ENCODE results near the gene TCF12.
A peak's percentile ranks its signal among the peaks of the same experiment; 100 is the strongest.
"Not testable (repeated sequence)": the region's sequence is repeated elsewhere in the genome, so short reads cannot be mapped to it uniquely, and the experiment has no call there.

Gene TCF12

DNA sequence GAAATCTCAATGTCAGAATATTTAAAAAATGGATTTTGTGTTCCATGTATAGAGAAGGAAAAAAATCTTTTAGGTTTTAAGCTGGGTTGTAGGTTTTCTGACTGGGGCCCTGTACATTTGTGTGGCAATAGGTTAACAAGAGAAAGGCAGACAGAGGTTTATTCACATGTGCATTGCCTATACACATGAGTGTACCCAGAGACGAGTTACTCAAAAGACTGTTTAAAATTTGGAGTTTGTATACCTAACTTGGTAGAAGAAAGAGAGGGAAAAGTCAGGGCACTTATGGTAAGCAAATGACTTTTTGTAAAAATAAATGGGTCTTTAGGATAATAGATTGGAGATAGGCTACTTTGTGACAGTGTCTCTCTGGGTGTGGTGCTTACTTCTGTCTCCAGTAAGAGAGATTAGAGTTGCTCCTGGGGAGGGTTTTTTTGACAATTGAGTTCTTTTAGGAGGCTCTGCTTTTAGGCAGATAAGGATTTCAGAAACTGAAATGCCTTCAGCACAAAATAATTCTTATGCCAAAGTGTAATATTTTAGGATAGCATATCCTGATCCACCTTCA lies 225.2 kb downstream of the TCF12 start:
- DNase-seq (ENCODE audit: low read depth) = no peak
- Histone ChIP-seq H3K27me3 (replicated peaks; ENCODE audit: control insufficient read depth, insufficient read depth, low read length) (no peaks in the 10 kb centered on the region), H3K36me3 (ENCODE audit: control insufficient read depth, insufficient read depth, low read length, severe bottlenecking) (no peaks in the 10 kb centered on the region), H3K9ac (ENCODE audit: low read length) (no peak overlapping the region), H3K4me1 (ENCODE audit: control insufficient read depth, insufficient read depth, low read length) (peaks cover 25% of the 10 kb centered on the region), H3K9me3 (ENCODE audit: control insufficient read depth, low read length) (no peaks in the 10 kb centered on the region), H3K4me3 (ENCODE audit: low read length) (no peak overlapping the region)

DNA sequence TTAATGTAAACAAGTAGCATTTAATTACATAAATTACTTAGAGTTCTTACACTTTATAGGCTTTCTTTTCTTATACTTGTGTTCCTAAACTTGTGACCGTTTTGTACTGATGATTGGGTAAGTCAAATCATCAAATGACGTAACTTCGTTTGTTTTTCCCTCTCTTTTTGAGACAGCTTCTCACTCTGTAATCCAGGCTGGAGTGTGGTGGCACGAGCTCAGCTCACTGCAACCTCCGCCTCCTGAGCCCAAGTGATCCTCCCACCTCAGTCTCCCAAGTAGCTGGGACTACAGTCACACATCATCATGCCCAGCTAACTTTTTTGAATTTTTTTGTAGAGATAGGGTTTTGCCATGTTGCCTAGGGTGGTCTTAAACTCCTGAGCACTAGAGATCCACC lies 226.0 kb downstream of the TCF12 start:
- Histone ChIP-seq H3K9me3 (ENCODE audit: control insufficient read depth, low read length) (no peaks in the 10 kb centered on the region), H3K27me3 (replicated peaks; ENCODE audit: control insufficient read depth, insufficient read depth, low read length) (no peaks in the 10 kb centered on the region), H3K36me3 (ENCODE audit: control insufficient read depth, insufficient read depth, low read length, severe bottlenecking) (no peaks in the 10 kb centered on the region), H3K4me3 (ENCODE audit: low read length) (peak overlapping the region; percentile 31), H3K4me1 (ENCODE audit: control insufficient read depth, insufficient read depth, low read length) (peaks cover 33% of the 10 kb centered on the region), H3K9ac (ENCODE audit: low read length) (no peak overlapping the region)
- DNase-seq (ENCODE audit: low read depth) = no peak

DNA sequence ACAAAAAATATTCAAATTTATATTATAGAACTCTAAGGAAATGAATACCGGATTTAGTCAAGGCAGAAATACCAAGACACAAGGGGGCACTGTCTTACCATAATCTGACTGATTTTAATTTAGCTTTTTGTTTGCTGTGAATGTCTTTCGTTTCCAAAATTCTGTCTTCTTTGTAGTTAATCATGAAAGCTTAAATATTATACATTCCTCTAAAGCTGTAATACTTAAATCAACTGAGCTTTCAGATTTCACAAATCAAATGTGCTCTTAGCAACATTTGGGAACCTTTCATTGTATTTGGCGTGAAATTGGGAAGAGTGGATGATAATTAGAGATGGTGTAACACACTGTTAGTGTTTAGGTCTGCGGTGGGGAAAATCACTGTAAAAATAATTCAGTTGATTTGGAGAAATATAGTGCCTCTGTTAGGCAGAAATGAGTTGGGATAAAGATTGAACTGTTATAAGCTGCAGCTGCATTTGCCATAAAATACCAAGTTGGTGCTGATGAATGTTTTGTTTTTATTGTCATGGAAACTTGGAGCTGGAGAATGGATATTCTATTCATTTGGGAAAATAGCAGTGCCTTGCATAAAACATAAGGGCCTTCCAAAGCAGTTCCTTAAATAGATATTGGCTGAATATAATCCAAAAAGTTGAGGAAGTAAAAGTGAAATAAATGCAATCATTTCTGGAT lies 228.2 kb downstream of the TCF12 start:
- peaks cover 45% of the 10 kb centered on the region for H3K4me1 ChIP-seq (ENCODE audit: control insufficient read depth, insufficient read depth, low read length)
- no peaks in the 10 kb centered on the region for H3K36me3 ChIP-seq (ENCODE audit: control insufficient read depth, insufficient read depth, low read length, severe bottlenecking)
- peak; percentile 90 for DNase-seq (ENCODE audit: low read depth)
- H3K4me3 ChIP-seq (ENCODE audit: low read length) = peak overlapping the region; percentile 79
- H3K27me3 ChIP-seq (replicated peaks; ENCODE audit: control insufficient read depth, insufficient read depth, low read length) = no peaks in the 10 kb centered on the region
- peak overlapping the region; percentile 52 for H3K9ac ChIP-seq (ENCODE audit: low read length)
- H3K9me3 ChIP-seq (ENCODE audit: control insufficient read depth, low read length) = peaks cover 2% of the 10 kb centered on the region

DNA sequence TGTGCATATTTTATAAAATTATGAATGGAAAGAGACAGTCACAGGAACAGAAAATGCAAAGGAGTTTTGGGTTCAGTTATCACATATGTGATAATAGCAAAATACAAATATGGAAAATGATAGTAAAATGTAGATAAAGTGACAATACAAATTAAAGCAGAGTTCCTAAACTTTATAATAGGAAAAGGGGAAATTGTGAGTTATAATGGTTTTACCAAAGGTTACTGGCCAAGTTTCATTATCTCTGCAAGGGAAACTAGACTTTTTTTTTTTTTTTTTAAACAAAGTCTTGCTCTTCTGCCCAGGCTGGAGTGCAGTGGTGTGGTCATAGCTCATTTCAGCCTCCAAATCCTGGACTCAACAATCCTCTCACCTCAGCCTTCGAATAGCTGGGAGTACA lies 229.2 kb downstream of the TCF12 start:
- Histone ChIP-seq H3K4me1 (ENCODE audit: control insufficient read depth, insufficient read depth, low read length) (peaks cover 45% of the 10 kb centered on the region), H3K4me3 (ENCODE audit: low read length) (no peak overlapping the region), H3K9ac (ENCODE audit: low read length) (no peak overlapping the region), H3K9me3 (ENCODE audit: control insufficient read depth, low read length) (peaks cover 12% of the 10 kb centered on the region), H3K27me3 (replicated peaks; ENCODE audit: control insufficient read depth, insufficient read depth, low read length) (no peaks in the 10 kb centered on the region), H3K36me3 (ENCODE audit: control insufficient read depth, insufficient read depth, low read length, severe bottlenecking) (no peaks in the 10 kb centered on the region)
- no peak for DNase-seq (ENCODE audit: low read depth)

DNA sequence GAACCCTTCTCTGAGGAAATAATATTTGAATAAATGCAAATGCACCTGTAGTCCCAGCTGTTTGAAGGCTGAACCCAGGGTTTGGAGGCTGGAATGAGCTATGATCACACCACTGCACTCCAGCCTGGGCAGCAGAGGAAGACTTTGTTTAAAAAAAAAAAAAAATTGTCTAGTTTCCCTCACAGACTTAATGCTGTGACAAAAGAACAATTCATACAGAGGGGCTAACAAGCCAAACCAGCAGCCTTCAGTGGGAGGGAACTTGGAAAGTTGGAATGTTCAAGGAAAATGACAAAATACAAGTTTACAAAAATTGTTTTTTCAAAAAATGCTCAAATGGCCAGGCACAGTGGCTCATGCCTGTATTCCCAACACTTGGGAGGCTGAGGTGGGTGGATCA lies 229.8 kb downstream of the TCF12 start:
- Histone ChIP-seq H3K4me1 (ENCODE audit: control insufficient read depth, insufficient read depth, low read length) (peaks cover 49% of the 10 kb centered on the region), H3K36me3 (ENCODE audit: control insufficient read depth, insufficient read depth, low read length, severe bottlenecking) (no peaks in the 10 kb centered on the region), H3K4me3 (ENCODE audit: low read length) (no peak overlapping the region), H3K27me3 (replicated peaks; ENCODE audit: control insufficient read depth, insufficient read depth, low read length) (no peaks in the 10 kb centered on the region), H3K9me3 (ENCODE audit: control insufficient read depth, low read length) (peaks cover 15% of the 10 kb centered on the region), H3K9ac (ENCODE audit: low read length) (no peak overlapping the region)
- no peak for DNase-seq (ENCODE audit: low read depth)

DNA sequence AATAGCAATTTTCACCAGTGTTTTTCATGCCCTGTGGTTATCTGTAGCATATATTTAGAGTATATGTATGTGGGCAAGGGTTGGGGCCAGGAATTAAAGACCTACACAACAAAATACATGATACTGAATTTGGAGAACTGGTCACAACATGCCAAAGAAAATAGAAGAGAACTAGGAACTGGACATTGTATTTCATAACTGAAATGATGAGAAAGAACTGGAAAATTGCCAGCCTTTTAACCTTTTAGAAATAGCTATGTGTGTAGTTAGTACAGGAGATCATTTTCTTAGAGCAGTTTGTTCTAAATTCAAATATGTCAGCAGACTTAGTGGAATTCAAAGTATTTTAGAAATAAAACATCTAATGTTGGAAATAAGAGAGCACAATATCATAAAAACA lies 230.8 kb downstream of the TCF12 start:
- peak; percentile 86 for DNase-seq (ENCODE audit: low read depth)
- Histone ChIP-seq H3K9ac (ENCODE audit: low read length) (peak overlapping the region; percentile 20), H3K9me3 (ENCODE audit: control insufficient read depth, low read length) (peaks cover 15% of the 10 kb centered on the region), H3K36me3 (ENCODE audit: control insufficient read depth, insufficient read depth, low read length, severe bottlenecking) (no peaks in the 10 kb centered on the region), H3K27me3 (replicated peaks; ENCODE audit: control insufficient read depth, insufficient read depth, low read length) (no peaks in the 10 kb centered on the region), H3K4me3 (ENCODE audit: low read length) (peak overlapping the region; percentile 28), H3K4me1 (ENCODE audit: control insufficient read depth, insufficient read depth, low read length) (peaks cover 45% of the 10 kb centered on the region)

DNA sequence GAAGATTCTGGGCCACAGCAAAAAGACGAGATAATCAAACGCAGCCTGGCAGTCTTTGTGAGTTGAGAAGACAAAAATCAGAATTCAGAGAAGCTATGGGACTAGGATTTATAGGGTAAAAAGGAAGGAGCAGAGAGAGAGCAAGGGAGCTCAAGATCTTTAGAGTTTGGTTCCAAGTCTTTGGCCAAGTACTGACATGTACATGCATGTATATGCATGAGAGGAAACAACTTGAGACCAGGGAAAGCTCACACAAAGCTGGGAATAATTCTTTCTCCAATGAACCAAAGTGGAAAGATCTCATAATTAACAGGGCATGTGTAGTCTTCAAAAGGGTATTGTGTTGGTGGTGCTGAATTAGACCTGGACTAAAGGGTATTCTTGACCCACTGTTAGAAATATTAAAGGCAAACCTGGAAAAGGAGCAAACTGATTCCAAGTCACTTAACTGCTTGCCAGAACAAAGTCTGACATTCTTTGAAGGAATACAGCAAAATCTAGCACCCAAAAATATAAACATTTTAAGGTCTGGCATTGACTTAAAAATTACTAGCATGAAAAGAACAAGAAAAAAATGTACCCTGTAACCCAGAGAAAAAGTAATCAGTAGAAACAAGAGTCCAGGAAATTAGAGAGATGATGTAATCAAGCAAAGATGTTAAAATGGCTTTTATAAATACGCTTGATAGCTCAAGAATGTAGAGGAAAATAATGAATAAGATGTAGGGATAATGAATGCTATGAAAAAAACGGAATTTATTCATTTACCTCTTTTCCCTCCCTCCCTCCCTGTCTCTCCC lies 231.8 kb downstream of the TCF12 start:
- Histone ChIP-seq H3K4me3 (ENCODE audit: low read length) (peak overlapping the region; percentile 7), H3K9me3 (ENCODE audit: control insufficient read depth, low read length) (peaks cover 15% of the 10 kb centered on the region), H3K9ac (ENCODE audit: low read length) (peak overlapping the region; percentile 35), H3K27me3 (replicated peaks; ENCODE audit: control insufficient read depth, insufficient read depth, low read length) (no peaks in the 10 kb centered on the region), H3K36me3 (ENCODE audit: control insufficient read depth, insufficient read depth, low read length, severe bottlenecking) (no peaks in the 10 kb centered on the region), H3K4me1 (ENCODE audit: control insufficient read depth, insufficient read depth, low read length) (peaks cover 39% of the 10 kb centered on the region)
- peak; percentile 75 for DNase-seq (ENCODE audit: low read depth)

DNA sequence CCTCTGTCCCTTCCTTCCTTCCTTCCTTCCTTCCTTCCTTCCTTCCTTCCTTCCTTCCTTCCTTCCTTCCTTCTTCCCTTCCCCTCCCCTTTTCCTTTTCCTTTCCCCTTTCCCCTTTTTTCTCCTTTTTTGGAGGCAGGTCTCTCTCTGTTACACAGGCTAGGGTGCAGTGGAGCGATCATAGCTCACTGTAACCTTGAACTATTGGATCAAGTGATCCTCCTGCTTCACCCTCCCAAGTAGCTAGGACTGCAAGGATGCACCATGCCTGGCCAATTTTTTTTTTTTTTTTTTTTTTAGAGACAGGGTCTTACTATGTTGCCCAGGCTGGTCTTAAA lies 232.4 kb downstream of the TCF12 start:
- H3K4me3 ChIP-seq (ENCODE audit: low read length); H3K36me3 ChIP-seq (ENCODE audit: control insufficient read depth, insufficient read depth, low read length, severe bottlenecking); DNase-seq (ENCODE audit: low read depth); H3K9ac ChIP-seq (ENCODE audit: low read length); H3K27me3 ChIP-seq (replicated peaks; ENCODE audit: control insufficient read depth, insufficient read depth, low read length): not testable (repeated sequence)
- peaks cover 39% of the 10 kb centered on the region for H3K4me1 ChIP-seq (ENCODE audit: control insufficient read depth, insufficient read depth, low read length)
- peaks cover 15% of the 10 kb centered on the region for H3K9me3 ChIP-seq (ENCODE audit: control insufficient read depth, low read length)

DNA sequence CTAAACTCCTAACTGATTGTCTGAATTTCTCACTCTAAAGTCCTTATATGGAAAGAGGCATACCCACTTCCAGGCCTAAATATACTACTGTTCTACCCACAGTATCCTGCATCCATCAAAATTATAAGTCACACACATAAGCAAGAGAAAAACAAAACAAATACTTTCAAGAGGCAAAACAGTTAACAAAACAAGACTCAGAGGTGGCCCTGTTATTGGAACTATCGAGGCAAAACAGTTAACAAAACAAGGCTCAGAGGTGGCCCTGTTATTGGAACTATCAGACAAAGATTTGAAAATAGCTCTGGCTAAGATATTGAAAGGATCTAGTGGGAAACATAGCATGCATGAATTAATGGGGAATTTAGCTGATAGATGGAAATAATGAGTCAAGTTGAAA lies 233.7 kb downstream of the TCF12 start:
- Histone ChIP-seq H3K9me3 (ENCODE audit: control insufficient read depth, low read length) (peaks cover 15% of the 10 kb centered on the region), H3K27me3 (replicated peaks; ENCODE audit: control insufficient read depth, insufficient read depth, low read length) (no peaks in the 10 kb centered on the region), H3K36me3 (ENCODE audit: control insufficient read depth, insufficient read depth, low read length, severe bottlenecking) (no peaks in the 10 kb centered on the region), H3K9ac (ENCODE audit: low read length) (no peak overlapping the region), H3K4me1 (ENCODE audit: control insufficient read depth, insufficient read depth, low read length) (peaks cover 43% of the 10 kb centered on the region), H3K4me3 (ENCODE audit: low read length) (no peak overlapping the region)
- DNase-seq (ENCODE audit: low read depth) = no peak

DNA sequence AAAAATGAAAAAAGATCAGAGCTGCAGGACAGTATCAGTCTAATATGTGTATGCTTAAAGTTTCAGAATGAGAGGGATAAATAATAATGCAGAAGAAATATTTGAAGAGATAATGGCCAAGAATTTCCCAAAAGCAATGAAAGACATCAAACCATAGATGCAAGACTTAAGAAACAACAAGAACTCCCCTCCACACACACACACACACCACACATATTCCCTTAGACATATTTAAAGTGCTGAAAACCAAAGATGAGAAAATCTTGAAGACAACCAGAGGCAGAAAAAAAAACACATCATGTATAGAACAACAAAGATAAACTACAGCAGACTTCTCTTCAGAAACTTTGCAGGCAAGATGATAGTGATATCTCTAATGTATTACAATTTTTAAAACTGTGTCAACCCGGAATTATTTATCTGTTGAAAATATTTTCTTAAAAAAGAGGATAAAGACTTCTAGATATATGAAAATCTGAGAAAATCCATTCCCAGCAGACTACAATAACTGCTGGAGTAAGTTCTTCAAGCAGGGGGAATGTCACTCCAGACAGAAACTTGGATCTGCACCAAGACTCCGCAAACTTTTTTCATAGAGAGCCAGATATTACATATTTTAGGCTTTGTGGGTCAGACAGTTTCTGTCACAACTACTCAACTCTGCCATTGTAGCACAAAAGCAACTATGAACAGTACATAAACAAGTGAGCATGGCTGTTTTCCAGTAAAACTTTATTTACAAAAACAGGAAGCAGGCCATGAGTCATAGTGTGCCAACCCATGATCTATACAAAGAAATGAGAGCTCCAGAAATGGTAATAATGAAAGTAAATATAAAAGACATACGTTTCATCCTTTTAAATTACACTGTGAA lies 234.5 kb downstream of the TCF12 start:
- Histone ChIP-seq H3K36me3 (ENCODE audit: control insufficient read depth, insufficient read depth, low read length, severe bottlenecking) (no peaks in the 10 kb centered on the region), H3K4me3 (ENCODE audit: low read length) (peak overlapping the region; percentile 14), H3K4me1 (ENCODE audit: control insufficient read depth, insufficient read depth, low read length) (peaks cover 38% of the 10 kb centered on the region), H3K27me3 (replicated peaks; ENCODE audit: control insufficient read depth, insufficient read depth, low read length) (no peaks in the 10 kb centered on the region), H3K9me3 (ENCODE audit: control insufficient read depth, low read length) (peaks cover 15% of the 10 kb centered on the region), H3K9ac (ENCODE audit: low read length) (no peak overlapping the region)
- no peak for DNase-seq (ENCODE audit: low read depth)
